ENCODE measurements around the gene PPP3CA. TPM values are rescaled to one million over a fixed set of nuclear protein-coding genes. Genes with fewer than 3 reads are reported as not detected.

PPP3CA gene
- polyA plus RNA-seq, 1 donor = 23.5 TPM

DNA sequence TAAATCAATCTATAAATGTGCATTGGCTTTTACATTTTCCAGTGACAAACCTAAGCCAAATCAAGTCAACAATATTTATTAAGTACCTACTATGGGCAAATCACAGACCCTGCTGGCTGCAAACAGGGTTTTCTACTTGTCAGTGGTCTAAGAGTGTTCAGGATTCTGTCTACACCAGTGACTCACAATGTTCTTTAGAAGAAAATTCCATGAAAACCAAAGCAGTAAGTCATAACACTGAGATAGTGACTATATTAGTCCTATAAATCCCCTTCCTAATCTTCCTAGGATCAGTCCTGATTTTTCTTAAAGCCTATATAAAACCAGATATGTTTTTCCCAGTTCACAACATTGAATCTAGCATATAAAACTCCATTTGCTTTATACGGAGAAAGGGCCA, 69.7 kb downstream of the PPP3CA start:
- Histone ChIP-seq H3K9me3 (ENCODE audit: control insufficient read depth, low read depth, low read length) (no peaks in the 10 kb centered on the region), H3K27me3 (ENCODE audit: control insufficient read depth, insufficient read depth, low read length) (no peaks in the 10 kb centered on the region), H3K4me3 (ENCODE audit: low read length) (no peak overlapping the region), H3K4me1 (ENCODE audit: control insufficient read depth, insufficient read depth, low read length) (no peaks in the 10 kb centered on the region), H3K36me3 (ENCODE audit: control insufficient read depth, insufficient read depth, low read length) (no peaks in the 10 kb centered on the region), H3K27ac (ENCODE audit: low read length) (no peak overlapping the region)
- DNase-seq = no peak
- WGBS (ENCODE audit: insufficient coverage, low lambda C conversion rate) = 21% methylated on average over 1 of the region's 1 CpG

DNA sequence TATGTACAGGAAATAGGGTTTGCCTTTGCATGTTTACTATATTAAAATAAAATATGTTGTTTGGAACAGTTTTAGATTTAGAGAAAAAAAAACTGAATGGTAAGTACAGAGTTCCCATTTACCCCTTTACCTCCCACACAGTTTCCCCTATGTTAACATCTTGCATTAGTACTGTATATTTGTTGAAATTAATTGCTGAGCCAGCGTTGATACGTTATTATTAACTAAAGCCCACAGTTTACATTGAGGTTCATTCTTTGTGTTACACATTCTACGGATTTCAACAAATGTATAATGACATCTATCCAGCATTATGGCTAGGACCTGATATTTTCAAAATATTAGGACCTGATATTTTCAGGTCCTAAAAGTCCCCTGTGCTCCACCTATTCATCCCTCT, 70.7 kb downstream of the PPP3CA start:
- H3K27ac ChIP-seq (ENCODE audit: low read length) = no peak overlapping the region
- no peak for DNase-seq
- H3K9me3 ChIP-seq (ENCODE audit: control insufficient read depth, low read depth, low read length) = no peaks in the 10 kb centered on the region
- no peak overlapping the region for H3K4me3 ChIP-seq (ENCODE audit: low read length)
- no peaks in the 10 kb centered on the region for H3K36me3 ChIP-seq (ENCODE audit: control insufficient read depth, insufficient read depth, low read length)
- no peaks in the 10 kb centered on the region for H3K27me3 ChIP-seq (ENCODE audit: control insufficient read depth, insufficient read depth, low read length)
- H3K4me1 ChIP-seq (ENCODE audit: control insufficient read depth, insufficient read depth, low read length) = no peaks in the 10 kb centered on the region
- WGBS (ENCODE audit: insufficient coverage, low lambda C conversion rate) = 87% methylated on average over 3 of the region's 3 CpGs

GRCh38 chr4:101274888-101275752, 72.2 kb downstream of the PPP3CA start:
- H3K9me3 ChIP-seq (ENCODE audit: control insufficient read depth, low read depth, low read length) = no peaks in the 10 kb centered on the region
- H3K4me3 ChIP-seq (ENCODE audit: low read length) = no peak overlapping the region
- 20% methylated on average over 5 of the region's 7 CpGs for WGBS (ENCODE audit: insufficient coverage, low lambda C conversion rate)
- H3K27ac ChIP-seq (ENCODE audit: low read length) = no peak overlapping the region
- no peak for DNase-seq
- H3K36me3 ChIP-seq (ENCODE audit: control insufficient read depth, insufficient read depth, low read length) = no peaks in the 10 kb centered on the region
- no peaks in the 10 kb centered on the region for H3K4me1 ChIP-seq (ENCODE audit: control insufficient read depth, insufficient read depth, low read length)
- H3K27me3 ChIP-seq (ENCODE audit: control insufficient read depth, insufficient read depth, low read length) = no peaks in the 10 kb centered on the region

DNA sequence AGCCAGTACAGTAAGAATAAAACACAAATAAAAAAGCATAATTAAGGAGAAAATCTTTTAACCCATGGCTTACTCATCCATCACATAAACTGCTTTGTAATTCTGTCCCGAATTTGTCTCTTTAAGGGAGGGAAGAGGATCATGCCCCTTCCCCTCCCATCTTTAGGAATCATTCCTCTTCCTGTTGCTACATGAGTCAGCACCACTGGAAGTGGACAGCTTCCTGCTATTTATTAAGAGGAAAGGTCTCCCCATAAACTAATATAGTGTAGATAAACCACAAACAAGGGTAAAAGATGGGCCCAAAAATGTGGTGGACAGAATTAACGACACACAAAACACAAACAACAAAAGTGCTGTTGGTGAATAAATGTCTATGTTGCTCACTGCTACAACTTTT, 75.8 kb downstream of the PPP3CA start:
- DNase-seq = no peak
- Histone ChIP-seq H3K4me1 (ENCODE audit: control insufficient read depth, insufficient read depth, low read length) (no peaks in the 10 kb centered on the region), H3K36me3 (ENCODE audit: control insufficient read depth, insufficient read depth, low read length) (no peaks in the 10 kb centered on the region), H3K4me3 (ENCODE audit: low read length) (no peak overlapping the region), H3K9me3 (ENCODE audit: control insufficient read depth, low read depth, low read length) (no peaks in the 10 kb centered on the region), H3K27ac (ENCODE audit: low read length) (no peak overlapping the region), H3K27me3 (ENCODE audit: control insufficient read depth, insufficient read depth, low read length) (no peaks in the 10 kb centered on the region)
- WGBS (ENCODE audit: insufficient coverage, low lambda C conversion rate) = 60% methylated on average over 1 of the region's 2 CpGs

- Histone ChIP-seq H3K9me3 (ENCODE audit: control insufficient read depth, low read depth, low read length) (no peaks in the 10 kb centered on the region), H3K36me3 (ENCODE audit: control insufficient read depth, insufficient read depth, low read length) (no peaks in the 10 kb centered on the region), H3K27me3 (ENCODE audit: control insufficient read depth, insufficient read depth, low read length) (no peaks in the 10 kb centered on the region), H3K27ac (ENCODE audit: low read length) (no peak overlapping the region), H3K4me1 (ENCODE audit: control insufficient read depth, insufficient read depth, low read length) (no peaks in the 10 kb centered on the region), H3K4me3 (ENCODE audit: low read length) (no peak overlapping the region)
- no CpG with 5 or more reads among the region's 1 CpG for WGBS (ENCODE audit: insufficient coverage, low lambda C conversion rate)
- DNase-seq = no peak
These were observed 77.6 kb downstream of the PPP3CA start for GRCh38 chr4:101269682-101270081.

- WGBS (ENCODE audit: insufficient coverage, low lambda C conversion rate) = 33% methylated on average over 1 of the region's 1 CpG
- no peaks in the 10 kb centered on the region for H3K4me1 ChIP-seq (ENCODE audit: control insufficient read depth, insufficient read depth, low read length)
- H3K36me3 ChIP-seq (ENCODE audit: control insufficient read depth, insufficient read depth, low read length) = no peaks in the 10 kb centered on the region
- H3K4me3 ChIP-seq (ENCODE audit: low read length) = no peak overlapping the region
- H3K9me3 ChIP-seq (ENCODE audit: control insufficient read depth, low read depth, low read length) = no peaks in the 10 kb centered on the region
- peak in 1 of 2 donors; percentile 21 for DNase-seq
- H3K27ac ChIP-seq (ENCODE audit: low read length) = no peak overlapping the region
- H3K27me3 ChIP-seq (ENCODE audit: control insufficient read depth, insufficient read depth, low read length) = no peaks in the 10 kb centered on the region
These were observed 81.5 kb downstream of the PPP3CA start for GRCh38 chr4:101265816-101266172.

DNA sequence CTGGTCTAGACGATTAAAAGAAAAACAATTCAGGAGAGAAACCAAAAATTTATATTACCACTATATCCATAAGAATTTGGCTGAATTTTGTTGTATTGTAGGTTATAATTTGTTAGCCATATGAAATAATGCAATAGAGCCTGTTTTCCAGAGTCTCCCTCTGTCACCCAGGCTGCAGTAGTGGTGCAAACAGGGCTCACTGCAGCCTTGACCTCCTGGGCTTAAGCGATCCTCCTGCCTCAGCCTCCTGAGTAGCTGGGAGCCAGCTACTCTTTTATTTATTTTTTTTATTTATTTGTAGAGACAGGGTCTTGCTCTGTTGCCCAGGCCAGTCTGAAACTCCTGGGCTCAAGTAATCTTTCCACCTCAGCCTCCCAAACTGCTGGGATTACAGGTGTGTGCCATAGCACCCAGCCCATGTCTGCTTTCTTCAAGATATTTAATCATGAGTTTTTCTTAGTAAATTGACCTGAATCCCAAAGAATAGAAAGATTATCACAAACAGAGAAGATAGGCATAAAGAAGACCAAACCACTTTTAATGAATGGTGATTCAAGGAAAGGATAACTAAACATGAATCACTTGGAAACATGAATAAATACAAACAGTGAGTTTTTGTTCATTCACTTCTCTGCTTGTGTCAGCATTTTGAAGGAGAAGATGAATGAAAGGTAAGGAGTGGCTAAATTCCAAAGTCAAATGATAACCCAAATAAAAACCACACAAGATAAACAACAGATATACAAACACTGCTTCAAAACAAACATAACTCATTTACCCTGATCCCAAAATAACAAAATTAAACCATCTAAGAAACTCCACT, 82.1 kb downstream of the PPP3CA start:
- H3K27ac ChIP-seq (ENCODE audit: low read length) = no peak overlapping the region
- no peak for DNase-seq
- no peak overlapping the region for H3K4me3 ChIP-seq (ENCODE audit: low read length)
- 75% methylated on average over 1 of the region's 2 CpGs for WGBS (ENCODE audit: insufficient coverage, low lambda C conversion rate)
- H3K9me3 ChIP-seq (ENCODE audit: control insufficient read depth, low read depth, low read length) = no peaks in the 10 kb centered on the region
- no peaks in the 10 kb centered on the region for H3K27me3 ChIP-seq (ENCODE audit: control insufficient read depth, insufficient read depth, low read length)
- H3K4me1 ChIP-seq (ENCODE audit: control insufficient read depth, insufficient read depth, low read length) = no peaks in the 10 kb centered on the region
- H3K36me3 ChIP-seq (ENCODE audit: control insufficient read depth, insufficient read depth, low read length) = no peaks in the 10 kb centered on the region

DNA sequence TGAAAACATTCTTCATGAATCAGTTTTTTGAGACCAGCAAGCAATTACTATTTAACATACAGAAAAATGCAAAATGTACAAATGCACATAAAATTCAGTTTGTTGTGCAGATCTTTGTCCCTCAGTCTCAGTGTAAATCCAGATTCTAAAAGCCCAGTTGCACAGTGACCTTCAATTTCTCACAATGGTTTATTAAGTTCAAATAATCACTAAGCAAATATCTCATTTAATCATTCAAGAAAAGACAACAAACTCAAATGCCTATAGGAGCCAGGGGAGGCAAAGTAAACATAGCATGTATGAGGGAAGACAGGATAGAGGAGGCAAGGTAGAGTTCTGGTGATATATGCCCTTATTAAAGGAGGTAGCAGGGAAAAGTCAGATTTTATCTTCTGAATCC, 82.8 kb downstream of the PPP3CA start:
- no peak overlapping the region for H3K27ac ChIP-seq (ENCODE audit: low read length)
- H3K4me3 ChIP-seq (ENCODE audit: low read length) = no peak overlapping the region
- H3K4me1 ChIP-seq (ENCODE audit: control insufficient read depth, insufficient read depth, low read length) = no peaks in the 10 kb centered on the region
- no peaks in the 10 kb centered on the region for H3K27me3 ChIP-seq (ENCODE audit: control insufficient read depth, insufficient read depth, low read length)
- H3K9me3 ChIP-seq (ENCODE audit: control insufficient read depth, low read depth, low read length) = no peaks in the 10 kb centered on the region
- DNase-seq = no peak
- no peaks in the 10 kb centered on the region for H3K36me3 ChIP-seq (ENCODE audit: control insufficient read depth, insufficient read depth, low read length)

DNA sequence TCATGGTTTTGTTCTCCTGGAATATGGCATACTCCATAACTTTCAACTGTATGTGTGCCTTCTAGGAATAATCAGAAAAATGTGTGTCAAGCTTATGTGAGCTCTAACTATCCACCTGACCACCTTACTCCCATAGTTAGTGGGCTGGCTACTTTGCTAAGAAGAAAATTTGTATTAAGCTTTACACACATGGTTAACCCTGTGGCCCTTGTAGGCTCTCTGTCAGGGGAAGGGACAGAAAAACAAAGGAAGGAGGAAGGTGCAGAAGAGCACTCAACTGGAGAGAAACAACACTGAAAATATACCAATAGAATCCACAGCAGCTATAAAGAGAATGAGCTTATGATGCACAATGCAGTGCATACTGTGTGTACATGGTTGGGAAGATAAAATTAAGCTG, 84.6 kb downstream of the PPP3CA start:
- H3K36me3 ChIP-seq (ENCODE audit: control insufficient read depth, insufficient read depth, low read length) = no peaks in the 10 kb centered on the region
- H3K4me1 ChIP-seq (ENCODE audit: control insufficient read depth, insufficient read depth, low read length) = no peaks in the 10 kb centered on the region
- no peaks in the 10 kb centered on the region for H3K9me3 ChIP-seq (ENCODE audit: control insufficient read depth, low read depth, low read length)
- H3K27me3 ChIP-seq (ENCODE audit: control insufficient read depth, insufficient read depth, low read length) = no peaks in the 10 kb centered on the region
- H3K4me3 ChIP-seq (ENCODE audit: low read length) = no peak overlapping the region
- H3K27ac ChIP-seq (ENCODE audit: low read length) = no peak overlapping the region
- no peak for DNase-seq

DNA sequence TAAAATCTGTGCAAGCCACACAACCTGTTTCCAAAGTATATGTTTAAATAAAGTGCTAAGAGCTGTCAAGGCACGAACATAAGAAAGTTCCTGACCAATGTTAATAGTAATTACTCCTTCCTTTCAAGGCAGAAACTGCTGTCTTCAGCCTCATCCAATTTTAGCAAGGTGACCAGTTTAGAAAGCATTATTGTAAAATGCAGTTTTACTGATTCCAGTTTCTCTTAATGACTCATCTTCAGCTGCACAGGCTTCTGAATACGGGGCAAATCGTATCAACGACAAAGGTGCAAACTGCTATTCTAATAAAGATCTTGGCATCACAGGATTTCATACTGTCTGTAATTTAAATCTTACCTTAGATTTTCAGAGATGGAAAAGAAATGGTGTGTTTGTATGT, 87.5 kb downstream of the PPP3CA start:
- H3K4me3 ChIP-seq (ENCODE audit: low read length) = no peak overlapping the region
- DNase-seq = no peak
- H3K4me1 ChIP-seq (ENCODE audit: control insufficient read depth, insufficient read depth, low read length) = no peaks in the 10 kb centered on the region
- H3K27me3 ChIP-seq (ENCODE audit: control insufficient read depth, insufficient read depth, low read length) = no peaks in the 10 kb centered on the region
- no peaks in the 10 kb centered on the region for H3K36me3 ChIP-seq (ENCODE audit: control insufficient read depth, insufficient read depth, low read length)
- no CpG with 5 or more reads among the region's 4 CpGs for WGBS (ENCODE audit: insufficient coverage, low lambda C conversion rate)
- no peak overlapping the region for H3K27ac ChIP-seq (ENCODE audit: low read length)
- H3K9me3 ChIP-seq (ENCODE audit: control insufficient read depth, low read depth, low read length) = no peaks in the 10 kb centered on the region
